ENCODE data around the gene KCNQ1.

GRCh38 chr11:2813141-2813908, 368.5 kb downstream of the KCNQ1 start:
- no peak for TF ChIP-seq CTCF (IDR thresholded peaks at IDR 0.05; ENCODE audit: poor library complexity, severe bottlenecking)
- no peak for TF ChIP-seq EP300 (conservative IDR thresholded peaks at IDR 0.05; ENCODE audit: poor library complexity, severe bottlenecking)
- no peak for TF ChIP-seq POLR2AphosphoS5 (IDR thresholded peaks at IDR 0.05)
- no peak for TF ChIP-seq EZH2 (IDR thresholded peaks at IDR 0.05; ENCODE audit: borderline replicate concordance, insufficient read depth, low read length, poor library complexity, severe bottlenecking)
- no peak for TF ChIP-seq TAF1 (IDR thresholded peaks at IDR 0.05; ENCODE audit: low read depth)
- TF ChIP-seq REST (IDR thresholded peaks at IDR 0.05; ENCODE audit: borderline replicate concordance): no peak

Measured in neural cell (in vitro differentiated cells).